Endothelial cell of umbilical vein (primary cell): ENCODE measurements around the gene CNTN2. TPM values are rescaled to one million over a fixed set of nuclear protein-coding genes. Genes with fewer than 3 reads are reported as not detected.

ENCODE experiments used
- BruUV-seq: library from RNA; stranded (reverse); fragments of 400-500 nt; replicated peaks from 2 replicates; lab custom pipeline; 2021; lab: Mats Ljungman, UMichigan
- CTCF ChIA-PET: fragments of 300-600, 350-600 bp; sonication (Branson Sonifier 250); formaldehyde crosslinking; loops from one replicate; lab custom pipeline; 2021; ENCODE audit warnings: antibody characterized with exemption, inconsistent platforms; lab: Charles Lee
- POLR2A ChIA-PET: fragments of 300-600, 350-600 bp; sonication (Branson Sonifier 250); formaldehyde crosslinking; loops from one replicate; lab custom pipeline; 2021; ENCODE audit warnings: antibody characterized with exemption, inconsistent platforms; lab: Charles Lee
- DNase-seq: peaks from one replicate; pipeline ENCODE4 v3.0.0-alpha.2; 2011; ENCODE audit warnings: low read depth, low spot score
- FAIRE-seq: peaks from 2 replicates; lab custom pipeline; 2011; peaks lifted over from hg19 to GRCh38; lab: Jason Lieb, UNC
- H2AFZ ChIP-seq: 2 replicates; pipeline ENCODE4 v1.6.0; 2012; ENCODE audit warnings: low read depth, low read length, control low read depth, inconsistent platforms
- H3K27ac ChIP-seq: 2 replicates; pipeline ENCODE4 v1.5.1; 2011; ENCODE audit warnings: low read depth, mild to moderate bottlenecking, control low read depth, low read length, moderate library complexity; ENCODE audit not compliant: insufficient read depth
- H3K27me3 ChIP-seq, 2 experiments: 2 replicates each; pipeline versions ENCODE4 v1.6.0 to v1.6.1; 2011; ENCODE audit warnings: low read length in 2 of 2, mixed read lengths in 1 of 2; ENCODE audit not compliant: control insufficient read depth in 2 of 2, insufficient read depth in 2 of 2
- H3K36me3 ChIP-seq, 2 experiments: 2 replicates in 1 of 2; 3 replicates in 1 of 2; pipeline ENCODE4 v1.5.1; 2011; ENCODE audit warnings: low read length in 2 of 2, mild to moderate bottlenecking in 1 of 2, moderate library complexity in 1 of 2; ENCODE audit not compliant: control insufficient read depth in 2 of 2, insufficient read depth in 2 of 2; ENCODE audit errors: extremely low read depth in 1 of 2
- H3K4me1 ChIP-seq: 3 replicates; pipeline ENCODE4 v1.5.1; 2011; ENCODE audit warnings: mild to moderate bottlenecking, low read length; ENCODE audit not compliant: control insufficient read depth, insufficient read depth; ENCODE audit errors: extremely low read depth
- H3K4me2 ChIP-seq: 2 replicates; pipeline ENCODE4 v1.6.1; 2011; ENCODE audit warnings: low read length, control low read depth, mixed read lengths; ENCODE audit not compliant: insufficient read depth
- H3K4me3 ChIP-seq, 3 experiments: fragments of 200-600 bp in 1 of 3; sonication (generic), shearing (Covaris generic) in 1 of 3; replicated peaks in 1 of 3; 2 replicates each; pipeline ENCODE4 v1.5.1; 2011 to 2016; ENCODE audit warnings: control low read depth in 3 of 3, low read length in 3 of 3, mild to moderate bottlenecking in 2 of 3, inconsistent platforms in 1 of 3, low read depth in 1 of 3, moderate library complexity in 1 of 3; ENCODE audit not compliant: insufficient read depth in 1 of 3
- H3K79me2 ChIP-seq: 2 replicates; pipeline ENCODE4 v1.6.0; 2012; ENCODE audit warnings: low read length, inconsistent platforms; ENCODE audit not compliant: control insufficient read depth, insufficient read depth
- H3K9ac ChIP-seq: replicated peaks from 2 replicates; pipeline ENCODE3; 2011; ENCODE audit warnings: low read length, control low read depth; ENCODE audit not compliant: insufficient read depth; ENCODE audit errors: extremely low read depth
- H3K9me1 ChIP-seq: replicated peaks from 3 replicates; pipeline ENCODE4 v1.6.0; 2011; ENCODE audit warnings: mild to moderate bottlenecking, low read length; ENCODE audit not compliant: control insufficient read depth, insufficient read depth; ENCODE audit errors: extremely low read depth
- H3K9me3 ChIP-seq: replicated peaks from 2 replicates; pipeline ENCODE4 v1.5.1; 2012; ENCODE audit warnings: low read length, inconsistent platforms; ENCODE audit not compliant: control insufficient read depth, insufficient read depth
- H4K20me1 ChIP-seq: replicated peaks from 2 replicates; pipeline ENCODE3; 2011; ENCODE audit warnings: mild to moderate bottlenecking, low read length; ENCODE audit not compliant: control insufficient read depth, insufficient read depth; ENCODE audit errors: extremely low read depth
- JUN ChIP-seq: IDR thresholded peaks from 2 replicates; pipeline ENCODE4 v1.6.1; 2011; ENCODE audit warnings: borderline replicate concordance, low read depth; ENCODE audit not compliant: insufficient read length, insufficient read depth
- MAX ChIP-seq: IDR thresholded peaks from 2 replicates; pipeline ENCODE4 v1.6.1; 2011; ENCODE audit not compliant: insufficient read depth, insufficient read length
- MYC ChIP-seq: IDR thresholded peaks from one replicate; pipeline ENCODE4 v1.6.1; 2011; ENCODE audit warnings: mild to moderate bottlenecking, low read depth, low read length
- POLR2A ChIP-seq: IDR thresholded peaks from 2 replicates; pipeline ENCODE4 v1.6.1; 2012; ENCODE audit warnings: low read depth, mild to moderate bottlenecking, control low read depth, low read length
- POLR2AphosphoS5 ChIP-seq: IDR thresholded peaks from 2 replicates; pipeline ENCODE4 v1.6.1; 2012; ENCODE audit warnings: low read depth, mild to moderate bottlenecking, control low read depth, low read length, moderate library complexity; ENCODE audit not compliant: insufficient read depth
- dilution Hi-C: fragments of 300-500 bp; cut with MboI; formaldehyde crosslinking; loops from one replicate; pipeline ENCODE4 v1.15.0; 2019; ENCODE audit warnings: low sequenced_read_pairs; ENCODE audit not compliant: extremely low pct_ligation_motif_present
- intact Hi-C: fragments of 100-400 bp; cut with micrococcal nuclease; formaldehyde crosslinking; loops from one replicate; pipeline ENCODE4 v1.10.0; 2022
- polyA plus RNA-seq, 4 experiments: library from polyadenylated mRNA; depleted of rRNA in 3 of 4; stranded (reverse) in 3 of 4; unstranded in 1 of 4; fragments of >200 nt; gene quantifications; 2 replicates each; pipeline versions ENCODE4 v1.2.1 to v1.2.3, GENCODE V29; 2011 to 2012; ENCODE audit warnings: missing spikeins in 1 of 4
- total RNA-seq: library from RNA; stranded (reverse); gene quantifications from 2 replicates; pipeline ENCODE4 v1.2.3, GENCODE V29; 2021

The CNTN2 gene
- total and polyA plus RNA-seq, 2 donors (not counting 3 experiments of a cell fraction or from before 2014, with no cell fraction given), result not detected

GRCh38 chr1:205069371-205070125, 26.5 kb downstream of the CNTN2 start:
- FAIRE-seq (no peak), DNase-seq (no peak)
- Histone ChIP-seq H3K36me3 (no peaks in the 10 kb centered on the region), H4K20me1 (no peaks in the 10 kb centered on the region), H3K27ac (no peak overlapping the region), H3K4me1 (no peaks in the 10 kb centered on the region), H3K9ac (no peak overlapping the region), H3K4me2 (no peak overlapping the region), H3K4me3 (no peak overlapping the region), H3K27me3 (no peaks in the 10 kb centered on the region), H3K9me3 (no peaks in the 10 kb centered on the region), H2AFZ (no peak overlapping the region), H3K9me1 (no peaks in the 10 kb centered on the region), H3K79me2 (no peaks in the 10 kb centered on the region)
- POLR2A ChIA-PET, result no interaction called here
- TF ChIP-seq POLR2AphosphoS5 (no peak), POLR2A (no peak)
- BruUV-seq, result no TSS peak
- CTCF ChIA-PET, result interaction anchor here (1.1 to 4.0 kb wide), 2 partner anchors 8 to 184 kb away, joined by 3 to 39 read pairs; no protein-coding TSS in a partner anchor
- intact Hi-C loops, result no loop called here
- dilution Hi-C loops, result no loop called here

- DNase-seq (no peak), FAIRE-seq (no peak)
- H3K27me3 ChIP-seq, result no peaks in the 10 kb centered on the region
- H2AFZ ChIP-seq, result no peak overlapping the region
- H3K4me2 ChIP-seq, result no peak overlapping the region
- H3K4me1 ChIP-seq, result no peaks in the 10 kb centered on the region
- CTCF ChIA-PET, result interaction anchor here (4.0 kb wide), 1 partner anchor 10 kb away, joined by 39 read pairs; no protein-coding TSS in a partner anchor
- H3K9ac ChIP-seq, result no peak overlapping the region
- POLR2A ChIA-PET, result no interaction called here
- dilution Hi-C loops (no loop called here), intact Hi-C loops (no loop called here)
- H3K9me1 ChIP-seq, result no peaks in the 10 kb centered on the region
- no peak overlapping the region for H3K27ac ChIP-seq
- no peaks in the 10 kb centered on the region for H3K79me2 ChIP-seq
- no peak overlapping the region for H3K4me3 ChIP-seq
- H4K20me1 ChIP-seq, result no peaks in the 10 kb centered on the region
- TF ChIP-seq JUN (no peak), MAX (no peak), MYC (no peak)
- H3K9me3 ChIP-seq, result no peaks in the 10 kb centered on the region
- no TSS peak for BruUV-seq
- H3K36me3 ChIP-seq, result no peaks in the 10 kb centered on the region
These were observed 28.0 kb downstream of the CNTN2 start for GRCh38 chr1:205071028-205071409.
